GM12878 (cell line): ENCODE results near the gene MAST1. TPM values are rescaled to one million over a fixed set of nuclear protein-coding genes. Genes with fewer than 3 reads are reported as not detected.

ENCODE experiments used
- ATAC-seq: fragments of 200-7000 bp; cut with Tn5 transposase; 3 replicates; pipeline ENCODE4 v1.9.1; 2020; ENCODE audit warnings: mild to moderate bottlenecking, moderate library complexity
- BruUV-seq: library from RNA; stranded (reverse); fragments of 400-500 nt; replicated peaks from 2 replicates; lab custom pipeline; 2021; lab: Mats Ljungman, UMichigan
- CTCF ChIA-PET: fragments of 300-600 bp; sonication (Branson Sonifier 250); formaldehyde crosslinking; extraction: SDS; loops from one replicate; lab custom pipeline; 2021; ENCODE audit warnings: inconsistent platforms; lab: Yijun Ruan, JAX
- POLR2A ChIA-PET: fragments of 350-600 bp; formaldehyde crosslinking; extraction: SDS; loops from one replicate; lab custom pipeline; 2021; ENCODE audit warnings: inconsistent platforms; lab: Charles Lee
- RAD21 ChIA-PET: fragments of 300-600 bp; sonication (Branson Sonifier 250); formaldehyde crosslinking; loops from one replicate; lab custom pipeline; 2023; ENCODE audit warnings: antibody characterized with exemption; ENCODE audit not compliant: unreplicated experiment; lab: Charles Lee
- SMC1A ChIA-PET: fragments of 300-600 bp; sonication (Branson Sonifier 250); formaldehyde crosslinking; loops from one replicate; lab custom pipeline; 2023; ENCODE audit not compliant: unreplicated experiment, uncharacterized antibody; lab: Charles Lee
- DNase-seq: peaks from one replicate; pipeline ENCODE4 v3.0.0-alpha.2; 2011; ENCODE audit warnings: low read depth, low spot score
- FAIRE-seq: peaks from 3 replicates; lab custom pipeline; 2011; peaks lifted over from hg19 to GRCh38; lab: Jason Lieb, UNC
- H2AFZ ChIP-seq: 2 replicates; pipeline ENCODE4 v1.6.0; 2011; ENCODE audit warnings: low read depth, low read length, control low read depth; ENCODE audit not compliant: control insufficient read depth
- H3K27ac ChIP-seq: 2 replicates; pipeline ENCODE4 v1.5.1; 2011; ENCODE audit warnings: control low read depth; ENCODE audit not compliant: control insufficient read depth, insufficient read depth
- H3K27me3 ChIP-seq, 2 experiments: replicated peaks in 1 of 2; 2 replicates each; pipeline versions ENCODE4 v1.6.0 to v1.6.1; 2011; ENCODE audit warnings: low read length in 1 of 2; ENCODE audit not compliant: control insufficient read depth in 2 of 2, insufficient read depth in 2 of 2
- H3K36me3 ChIP-seq, 2 experiments: 2 replicates each; pipeline ENCODE4 v1.5.1; 2011; ENCODE audit warnings: low read length in 1 of 2; ENCODE audit not compliant: control insufficient read depth in 2 of 2, insufficient read depth in 2 of 2
- H3K4me1 ChIP-seq: 2 replicates; pipeline ENCODE4 v1.6.1; 2011; ENCODE audit warnings: mild to moderate bottlenecking, low read length, moderate library complexity, mixed read lengths; ENCODE audit not compliant: control insufficient read depth, insufficient read depth
- H3K4me2 ChIP-seq: 2 replicates; pipeline ENCODE4 v1.6.0; 2011; ENCODE audit warnings: control low read depth; ENCODE audit not compliant: control insufficient read depth, insufficient read depth
- H3K4me3 ChIP-seq: fragments of 200-600 bp; sonication (generic); 2 replicates; pipeline ENCODE4 v1.5.1; 2016
- H3K79me2 ChIP-seq: 2 replicates; pipeline ENCODE4 v1.6.0; 2011; ENCODE audit warnings: low read length; ENCODE audit not compliant: control insufficient read depth, insufficient read depth
- H3K9ac ChIP-seq: 2 replicates; pipeline ENCODE4 v1.8.0; 2011; ENCODE audit warnings: low read length, control low read depth, mixed read lengths; ENCODE audit not compliant: control insufficient read depth, insufficient read depth
- H3K9me3 ChIP-seq: replicated peaks from 3 replicates; pipeline ENCODE4 v1.5.1; 2011; ENCODE audit warnings: mild to moderate bottlenecking, low read length; ENCODE audit not compliant: control insufficient read depth, insufficient read depth
- H4K20me1 ChIP-seq: 2 replicates; pipeline ENCODE4 v1.6.0; 2011; ENCODE audit not compliant: control insufficient read depth, insufficient read depth
- CBFB ChIP-seq: IDR thresholded peaks from 2 replicates; pipeline ENCODE4 v1.6.1; 2016; ENCODE audit warnings: antibody characterized with exemption, low read depth
- DPF2 ChIP-seq: fragments of 450-650 bp; IDR thresholded peaks from 2 replicates; pipeline ENCODE4 v1.6.1; 2017; ENCODE audit warnings: mild to moderate bottlenecking
- NR2C1 ChIP-seq: fragments of 450-650 bp; IDR thresholded peaks from 2 replicates; pipeline ENCODE4 v1.6.1; 2017; ENCODE audit warnings: antibody characterized with exemption, mild to moderate bottlenecking, moderate library complexity
- NR2C2 ChIP-seq: IDR thresholded peaks from 2 replicates; pipeline ENCODE4 v1.6.1; 2011; ENCODE audit warnings: borderline replicate concordance, low read depth; ENCODE audit not compliant: control insufficient read depth, insufficient read length
- PML ChIP-seq: IDR thresholded peaks from 2 replicates; pipeline ENCODE4 v1.6.1; 2012; ENCODE audit warnings: low read length, inconsistent platforms
- PRDM15 ChIP-seq: fragments of 450-650 bp; formaldehyde crosslinking; IDR thresholded peaks from 2 replicates; pipeline ENCODE4 v1.4.0; 2020; ENCODE audit warnings: mild to moderate bottlenecking, moderate library complexity
- SIX5 ChIP-seq: IDR thresholded peaks from 2 replicates; pipeline ENCODE4 v1.6.1; 2011; ENCODE audit warnings: mild to moderate bottlenecking, low read depth, low read length, moderate library complexity; ENCODE audit not compliant: severe bottlenecking
- STAT3 ChIP-seq: IDR thresholded peaks from 2 replicates; pipeline ENCODE4 v1.6.1; 2011; ENCODE audit warnings: low read depth, low read length, improper control_type of control experiment
- WGBS: methylation state at CpG from one replicate; pipeline ENCODE4 v1.1.6; 2016; ENCODE audit warnings: low lambda C conversion rate; ENCODE audit not compliant: insufficient replicate concordance, insufficient coverage; ENCODE audit errors: missing lambda C conversion rate; 5-methylcytosine and 5-hydroxymethylcytosine counted together
- in situ Hi-C: fragments of 300-500 bp; cut with MboI; formaldehyde crosslinking; loops from 9 replicates; pipeline ENCODE4 v1.14.3; 2018; ENCODE audit warnings: mixed read lengths
- intact Hi-C: fragments of 100-400 bp; cut with micrococcal nuclease; formaldehyde crosslinking; loops from one replicate; pipeline ENCODE4 v1.14.2; 2022; ENCODE audit not compliant: unreplicated experiment
- polyA plus RNA-seq, 11 experiments: library from polyadenylated mRNA; depleted of rRNA in 4 of 11; unstranded in 6 of 11; stranded (reverse) in 5 of 11; fragments of >200 nt; fragmentation: Nextera tagmentation in 4 of 11; fragmentation: Illumina TruSeq in 1 of 11; extraction: Ambion mirVana in 4 of 11; extraction: Trizol in 1 of 11; gene quantifications; 1 replicate in 1 of 11; 2 replicates in 10 of 11; pipeline versions ENCODE4 v1.2.1 to v1.2.3, GENCODE V29; 2011 to 2016; ENCODE audit warnings: inconsistent platforms in 2 of 11, missing spikeins in 2 of 11, low read depth in 1 of 11
- total RNA-seq, 4 experiments: library from RNA; depleted of rRNA in 3 of 4; stranded (reverse); fragments of >200 nt in 3 of 4; fragmentation: Illumina TruSeq in 1 of 4; extraction: Trizol in 1 of 4; gene quantifications; 2 replicates each; pipeline versions ENCODE4 v1.2.1 to v1.2.3, GENCODE V29; 2013 to 2021
- TF ChIP-seq, protein P1 (sequence below): IDR thresholded peaks from 2 replicates; pipeline ENCODE4 v1.6.1; 2012; ENCODE audit warnings: mild to moderate bottlenecking, low read depth, low read length
- TF ChIP-seq, protein P2 (sequence below): IDR thresholded peaks from 2 replicates; pipeline ENCODE4 v1.6.1; 2011; ENCODE audit warnings: borderline replicate concordance, low read depth, mild to moderate bottlenecking, moderate library complexity, low read length; ENCODE audit not compliant: insufficient read depth, poor library complexity, severe bottlenecking

The MAST1 gene
- total and polyA plus RNA-seq, 10 of the 15 experiments (the other 5 are each of a cell fraction or from before 2014, with no cell fraction given) = 0.08 to 0.79 (median 0.44) TPM; not detected in 1

- no peak for TF ChIP-seq PRDM15 (CRISPR knock-in tag)
- TF ChIP-seq NR2C1 = no peak
These were observed 41.9 kb upstream of the MAST1 start (continued) for GRCh38 chr19:12796146-12797071.

DNA sequence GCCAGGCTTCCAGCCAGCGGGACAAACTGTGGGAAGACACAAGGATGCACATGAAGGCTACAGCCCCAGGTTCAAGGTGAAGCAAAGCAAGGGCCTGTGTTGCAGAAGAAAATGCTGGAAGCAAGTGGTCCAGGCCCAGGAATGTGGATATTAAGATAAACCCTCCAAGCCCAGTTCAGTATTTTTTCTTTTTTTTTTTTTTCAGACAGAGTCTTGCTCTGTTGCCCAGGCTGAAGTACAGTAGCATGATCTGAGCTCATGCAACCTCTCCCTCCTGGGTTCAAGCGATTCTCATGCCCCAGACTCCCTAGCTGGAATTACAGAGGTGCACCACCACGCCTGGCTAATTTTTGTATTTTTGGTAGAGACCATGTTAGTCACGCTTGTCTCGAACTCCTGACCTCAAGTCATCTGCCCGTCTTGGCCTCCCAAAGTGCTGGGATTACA is 41.2 kb upstream of the MAST1 start:
- Histone ChIP-seq H3K27me3 (no peaks in the 10 kb centered on the region), H3K9ac (no peak overlapping the region), H3K4me3 (no peak overlapping the region), H3K4me1 (peaks cover 23% of the 10 kb centered on the region), H3K27ac (no peak overlapping the region), H3K4me2 (no peak overlapping the region), H2AFZ (no peak overlapping the region), H3K9me3 (no peaks in the 10 kb centered on the region; the same call in 2 of the 3 replicates), H3K36me3 (peaks cover 0 to 1% of the 10 kb centered on the region in 2 experiments; a peak in 2 of 4 replicates), H3K79me2 (peaks cover 28% of the 10 kb centered on the region), H4K20me1 (no peaks in the 10 kb centered on the region)
- ChIA-PET RAD21 (interaction anchor here (1.7 to 11.4 kb wide), 6 partner anchors 9 to 37 kb away, joined by 5 to 303 read pairs (median 20); partner anchors contain the start of genes HOOK2 and RNASEH2A), SMC1A (interaction anchor here (0.6 to 11.5 kb wide), 8 partner anchors 17 to 999 kb away, joined by 3 to 240 read pairs (median 20); no protein-coding TSS in a partner anchor), POLR2A (interaction anchor here (1.2 to 8.2 kb wide), 2 partner anchors 18 to 63 kb away, joined by 10 to 303 read pairs; partner anchors contain the start of genes HOOK2 and TRIR), CTCF (interaction anchor here (1.0 to 12.9 kb wide), 12 partner anchors 10 to 809 kb away, joined by 3 to 537 read pairs (median 6); partner anchors contain the start of genes DNASE2, GET3 and HOOK2)
- intact Hi-C loops (no loop called here), in situ Hi-C loops (loop anchor here (5.0 kb wide), 1 partner anchor 35 kb away; no protein-coding TSS in a partner anchor)
- 59% methylated on average over 6 of the region's 6 CpGs for WGBS
- FAIRE-seq = no peak
- no TSS peak for BruUV-seq
- no peak for ATAC-seq
- no peak for DNase-seq
- TF ChIP-seq CBFB (no peak), STAT3 (no peak), DPF2 (no peak), SIX5 (no peak), NR2C2 (no peak), PML (no peak)
- TF ChIP-seq, protein P1, sequence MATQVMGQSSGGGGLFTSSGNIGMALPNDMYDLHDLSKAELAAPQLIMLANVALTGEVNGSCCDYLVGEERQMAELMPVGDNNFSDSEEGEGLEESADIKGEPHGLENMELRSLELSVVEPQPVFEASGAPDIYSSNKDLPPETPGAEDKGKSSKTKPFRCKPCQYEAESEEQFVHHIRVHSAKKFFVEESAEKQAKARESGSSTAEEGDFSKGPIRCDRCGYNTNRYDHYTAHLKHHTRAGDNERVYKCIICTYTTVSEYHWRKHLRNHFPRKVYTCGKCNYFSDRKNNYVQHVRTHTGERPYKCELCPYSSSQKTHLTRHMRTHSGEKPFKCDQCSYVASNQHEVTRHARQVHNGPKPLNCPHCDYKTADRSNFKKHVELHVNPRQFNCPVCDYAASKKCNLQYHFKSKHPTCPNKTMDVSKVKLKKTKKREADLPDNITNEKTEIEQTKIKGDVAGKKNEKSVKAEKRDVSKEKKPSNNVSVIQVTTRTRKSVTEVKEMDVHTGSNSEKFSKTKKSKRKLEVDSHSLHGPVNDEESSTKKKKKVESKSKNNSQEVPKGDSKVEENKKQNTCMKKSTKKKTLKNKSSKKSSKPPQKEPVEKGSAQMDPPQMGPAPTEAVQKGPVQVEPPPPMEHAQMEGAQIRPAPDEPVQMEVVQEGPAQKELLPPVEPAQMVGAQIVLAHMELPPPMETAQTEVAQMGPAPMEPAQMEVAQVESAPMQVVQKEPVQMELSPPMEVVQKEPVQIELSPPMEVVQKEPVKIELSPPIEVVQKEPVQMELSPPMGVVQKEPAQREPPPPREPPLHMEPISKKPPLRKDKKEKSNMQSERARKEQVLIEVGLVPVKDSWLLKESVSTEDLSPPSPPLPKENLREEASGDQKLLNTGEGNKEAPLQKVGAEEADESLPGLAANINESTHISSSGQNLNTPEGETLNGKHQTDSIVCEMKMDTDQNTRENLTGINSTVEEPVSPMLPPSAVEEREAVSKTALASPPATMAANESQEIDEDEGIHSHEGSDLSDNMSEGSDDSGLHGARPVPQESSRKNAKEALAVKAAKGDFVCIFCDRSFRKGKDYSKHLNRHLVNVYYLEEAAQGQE = no peak
- TF ChIP-seq, protein P2, sequence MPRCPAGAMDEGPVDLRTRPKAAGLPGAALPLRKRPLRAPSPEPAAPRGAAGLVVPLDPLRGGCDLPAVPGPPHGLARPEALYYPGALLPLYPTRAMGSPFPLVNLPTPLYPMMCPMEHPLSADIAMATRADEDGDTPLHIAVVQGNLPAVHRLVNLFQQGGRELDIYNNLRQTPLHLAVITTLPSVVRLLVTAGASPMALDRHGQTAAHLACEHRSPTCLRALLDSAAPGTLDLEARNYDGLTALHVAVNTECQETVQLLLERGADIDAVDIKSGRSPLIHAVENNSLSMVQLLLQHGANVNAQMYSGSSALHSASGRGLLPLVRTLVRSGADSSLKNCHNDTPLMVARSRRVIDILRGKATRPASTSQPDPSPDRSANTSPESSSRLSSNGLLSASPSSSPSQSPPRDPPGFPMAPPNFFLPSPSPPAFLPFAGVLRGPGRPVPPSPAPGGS = no peak
